22Rv1 (cell line): Measurements from ENCODE around the gene PRKX.

Experiments
- H3K27ac ChIP-seq: fragments of 450-650 bp; 2 replicates; pipeline ENCODE4 v1.5.1; 2017
- CTCF ChIP-seq: fragments of 450-650 bp; IDR thresholded peaks from 2 replicates; pipeline ENCODE4 v1.5.1; 2017; ENCODE audit warnings: mild to moderate bottlenecking
- ZFX ChIP-seq: fragments of 450-650 bp; IDR thresholded peaks from 2 replicates; pipeline ENCODE4 v1.6.1; 2017; ENCODE audit warnings: antibody characterized with exemption, borderline replicate concordance

PRKX gene

DNA sequence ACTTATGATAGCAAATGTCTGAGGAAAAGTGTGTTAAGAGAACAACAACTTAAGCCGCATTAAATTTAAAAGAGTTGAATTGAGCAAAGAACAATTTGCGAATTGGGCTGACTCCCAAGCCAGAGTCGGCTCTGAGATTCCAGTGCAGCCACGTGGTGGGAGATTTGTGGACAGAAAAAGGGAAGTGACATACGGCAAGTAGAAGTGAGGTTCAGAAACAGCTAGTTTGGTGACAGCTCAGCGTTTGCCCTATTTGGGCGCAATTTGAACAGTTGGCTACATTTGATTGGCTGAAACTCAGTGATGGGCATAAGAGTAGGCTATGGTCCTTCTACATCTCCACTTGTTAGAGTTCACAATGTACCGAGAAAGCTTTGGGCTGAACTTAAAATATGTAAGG lies 124.0 kb downstream of the PRKX start:
- H3K27ac ChIP-seq = no peak overlapping the region
- TF ChIP-seq ZFX = no peak
- no peak for TF ChIP-seq CTCF

DNA sequence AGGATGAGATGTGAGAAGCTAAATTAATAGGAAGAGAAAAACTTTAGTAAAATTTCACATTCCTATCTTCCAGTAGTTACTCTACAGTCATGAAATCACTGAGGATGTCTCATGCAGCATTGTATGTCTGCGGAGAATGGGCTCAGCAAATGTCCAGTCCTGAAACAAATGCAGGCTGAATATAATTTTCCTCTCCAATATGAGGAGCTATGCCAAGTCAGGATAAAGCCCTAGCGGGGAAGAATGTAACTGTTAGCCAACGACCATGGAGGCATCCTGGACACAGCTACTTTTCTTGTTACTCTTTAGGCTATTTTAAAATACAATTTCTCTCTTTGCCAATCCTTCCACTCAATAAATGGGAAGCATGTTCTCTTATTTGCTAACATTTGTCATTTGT lies 127.7 kb downstream of the PRKX start:
- no peak overlapping the region for H3K27ac ChIP-seq
- TF ChIP-seq ZFX (no peak), CTCF (no peak)

DNA sequence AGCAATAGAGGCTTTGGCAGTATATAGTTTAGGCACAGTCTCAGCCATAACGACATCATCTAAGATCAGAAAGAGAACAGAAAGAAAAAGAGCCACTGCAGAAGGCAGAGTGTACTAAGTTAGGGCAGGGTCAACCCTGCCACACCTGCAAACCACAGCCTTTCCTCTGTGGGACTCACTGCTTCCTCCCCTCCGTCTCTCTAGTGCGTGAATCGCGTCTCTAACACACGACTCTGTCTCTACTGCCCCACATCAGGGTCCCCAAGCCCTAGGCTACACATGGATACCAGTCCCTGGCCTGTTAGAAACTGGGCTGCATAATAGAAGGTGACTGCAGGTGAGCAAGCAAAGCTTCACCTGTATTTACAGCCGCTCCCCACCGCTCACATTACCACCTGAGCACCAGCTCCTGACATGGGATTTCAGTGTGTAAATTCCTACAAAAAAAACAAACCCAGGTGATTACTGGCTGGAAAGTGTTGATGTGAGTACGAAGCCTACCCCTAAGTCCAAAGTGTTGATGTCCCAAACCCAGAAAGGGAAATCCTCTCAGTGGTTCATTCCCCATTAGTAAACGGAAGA lies 128.9 kb downstream of the PRKX start:
- H3K27ac ChIP-seq = no peak overlapping the region
- TF ChIP-seq ZFX (no peak), CTCF (no peak)

DNA sequence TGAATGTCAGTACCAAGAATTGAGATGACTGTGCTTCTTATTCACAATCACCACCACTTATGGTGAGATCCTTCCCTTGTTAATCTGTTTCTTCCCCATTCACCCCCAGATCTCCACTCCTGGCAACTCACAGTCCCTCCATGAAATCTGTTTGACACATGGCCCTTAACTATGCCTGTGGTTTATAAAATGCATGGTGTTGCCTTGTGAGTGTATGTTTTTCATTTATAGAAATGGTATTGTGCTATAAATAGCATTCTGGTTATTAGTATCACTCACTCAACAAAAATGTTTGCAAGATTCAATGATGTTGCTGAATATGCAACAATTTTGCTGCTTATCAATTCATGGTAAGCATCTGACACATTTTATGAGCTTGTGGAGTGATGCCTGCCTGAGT lies 131.0 kb downstream of the PRKX start:
- no peak for TF ChIP-seq ZFX
- no peak for TF ChIP-seq CTCF
- H3K27ac ChIP-seq = no peak overlapping the region

DNA sequence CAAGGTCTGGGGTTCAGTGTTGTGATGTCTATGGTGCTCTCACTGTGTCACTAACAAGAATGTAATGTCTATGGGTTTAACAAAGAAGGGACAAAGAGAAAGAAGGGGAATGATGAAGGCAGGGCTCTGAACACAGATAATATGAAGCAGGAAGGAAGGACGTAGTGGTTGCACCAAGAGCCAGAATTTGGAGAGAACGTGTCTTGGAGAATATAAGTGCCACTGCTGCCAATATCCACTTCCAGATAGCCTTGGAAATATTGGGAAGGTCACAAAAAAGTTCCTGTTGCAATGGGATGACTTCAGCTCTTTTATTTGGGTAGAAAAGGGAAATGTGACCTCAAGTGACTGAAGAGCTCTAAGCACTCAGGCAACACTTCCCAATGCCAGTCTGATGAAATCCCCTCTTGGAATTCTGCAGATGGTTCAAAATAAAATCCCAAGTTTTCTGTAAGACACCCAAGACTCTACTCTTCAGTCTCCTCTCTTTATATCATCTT lies 131.8 kb downstream of the PRKX start:
- no peak overlapping the region for H3K27ac ChIP-seq
- no peak for TF ChIP-seq CTCF
- TF ChIP-seq ZFX = no peak

DNA sequence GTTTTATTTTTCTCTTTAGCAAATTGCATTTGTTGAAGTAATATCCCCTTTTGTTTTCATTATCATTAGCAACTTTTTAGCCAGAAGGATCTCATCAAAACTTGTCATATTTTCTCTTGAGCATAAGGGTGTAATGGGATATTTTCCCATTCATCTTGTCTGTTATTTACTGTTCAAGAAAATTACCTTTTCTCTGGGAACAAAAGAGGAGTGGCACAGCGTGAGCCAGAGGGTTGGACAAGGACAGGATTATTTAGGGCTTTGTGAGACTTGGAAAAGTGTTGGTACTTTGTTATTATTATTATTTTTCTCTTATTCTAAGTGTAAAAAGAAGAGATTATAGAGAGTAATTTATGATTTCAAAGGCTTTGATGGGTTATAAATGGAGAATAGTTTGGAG lies 135.9 kb downstream of the PRKX start:
- TF ChIP-seq ZFX (no peak), CTCF (no peak)
- H3K27ac ChIP-seq = no peak overlapping the region

DNA sequence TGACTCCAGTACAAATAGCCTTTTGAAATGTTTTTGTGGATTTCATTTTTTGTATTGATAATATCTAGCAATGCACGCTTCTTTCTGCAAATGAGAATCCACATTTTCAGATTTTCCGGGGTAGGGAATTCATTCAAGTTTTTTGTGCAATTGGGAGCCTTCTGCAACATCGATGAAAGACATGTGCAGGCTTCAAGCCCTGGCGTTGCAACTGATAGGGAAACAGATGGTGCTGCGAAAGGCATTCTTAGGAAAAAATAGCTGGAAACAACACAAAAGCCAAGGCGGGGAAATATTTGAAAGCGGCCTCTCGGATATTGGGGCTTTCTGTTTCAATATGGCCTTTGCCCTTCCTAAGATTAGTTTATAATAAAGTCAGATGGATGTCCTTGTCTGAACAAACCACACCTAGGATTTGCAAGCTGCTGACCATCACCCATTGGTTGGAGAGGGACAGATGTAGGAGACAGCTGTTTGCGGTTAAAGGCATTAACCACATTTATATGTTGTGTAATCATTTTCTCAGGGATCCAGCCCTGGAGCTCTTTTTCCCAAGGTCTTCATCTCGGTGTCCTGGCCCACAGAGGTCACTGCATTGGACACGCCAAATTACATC lies 136.5 kb downstream of the PRKX start:
- no peak overlapping the region for H3K27ac ChIP-seq
- TF ChIP-seq CTCF = no peak
